Measurements from ENCODE around the gene UPF1.

The UPF1 gene

DNA sequence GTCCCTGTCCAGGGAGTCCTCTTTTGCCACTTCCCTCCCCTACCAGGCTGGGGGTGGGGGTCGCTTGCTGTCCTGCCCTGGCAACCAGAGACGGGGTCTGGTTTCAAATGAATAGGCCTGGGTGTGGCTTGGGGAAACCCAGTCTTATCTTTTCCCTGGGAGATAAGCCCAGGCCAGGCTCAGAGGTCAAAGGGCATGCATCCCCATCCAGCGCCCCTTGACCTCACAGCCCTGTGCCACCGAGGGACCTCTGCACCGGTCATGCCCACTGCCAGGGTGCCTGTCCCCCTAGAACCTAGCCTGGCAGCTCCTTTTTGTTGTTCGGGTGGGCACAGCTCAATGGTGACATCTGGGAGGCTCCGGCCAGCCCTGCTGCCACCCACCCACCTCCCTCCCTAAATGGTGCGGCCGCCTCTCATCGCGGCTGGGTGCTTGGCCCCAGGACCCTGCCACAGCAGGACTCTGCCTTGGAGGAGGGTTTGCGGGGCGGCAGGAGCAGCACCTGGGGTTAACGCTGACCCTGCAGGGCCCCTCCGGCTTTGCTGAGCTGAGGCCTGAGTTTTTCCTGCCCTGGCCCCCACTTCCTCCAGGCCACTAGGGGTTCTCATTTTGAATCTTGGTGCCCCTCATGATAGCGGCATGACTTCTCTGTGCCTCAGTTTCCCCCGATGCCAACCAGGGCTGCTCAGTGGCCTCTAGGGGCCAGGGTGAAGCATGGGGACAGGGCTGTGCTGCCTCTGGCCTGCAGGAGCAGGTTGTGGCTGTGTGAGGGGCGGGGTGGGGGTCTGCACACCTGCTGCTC, 67.0 kb downstream of the UPF1 start:
- Histone ChIP-seq H3K27me3 (replicated peaks; ENCODE audit: insufficient read depth, low read length) (peaks cover 24% of the 10 kb centered on the region), H3K36me3 (replicated peaks; ENCODE audit: insufficient read depth, low read length) (no peaks in the 10 kb centered on the region), H3K79me2 (ENCODE audit: low read length) (no peaks in the 10 kb centered on the region), H3K27ac (ENCODE audit: low read length) (no peak overlapping the region), H3K9ac (ENCODE audit: low read length) (no peak overlapping the region), H3F3A (ENCODE audit: insufficient read depth, low read length) (no peaks in the 10 kb centered on the region), H4K20me1 (ENCODE audit: insufficient read depth, low read length) (no peaks in the 10 kb centered on the region), H3K4me2 (ENCODE audit: low read depth, low read length) (no peak overlapping the region), H3K9me2 (replicated peaks; ENCODE audit: insufficient read depth, low read length) (no peaks in the 10 kb centered on the region), H2AFZ (ENCODE audit: low read length) (no peak overlapping the region), H3K9me3 (replicated peaks; ENCODE audit: insufficient read depth, low read length) (no peaks in the 10 kb centered on the region), H3K4me3 (ENCODE audit: low read length) (no peak overlapping the region), H3K4me1 (ENCODE audit: low read length) (no peaks in the 10 kb centered on the region)
- TF ChIP-seq EZH2phosphoT487 (IDR thresholded peaks at IDR 0.05; ENCODE audit: low read length) (no peak), EZH2 (optimal IDR thresholded peaks at IDR 0.05; ENCODE audit: low read depth, low read length) (no peak)
- TF ChIP-seq, protein P1, sequence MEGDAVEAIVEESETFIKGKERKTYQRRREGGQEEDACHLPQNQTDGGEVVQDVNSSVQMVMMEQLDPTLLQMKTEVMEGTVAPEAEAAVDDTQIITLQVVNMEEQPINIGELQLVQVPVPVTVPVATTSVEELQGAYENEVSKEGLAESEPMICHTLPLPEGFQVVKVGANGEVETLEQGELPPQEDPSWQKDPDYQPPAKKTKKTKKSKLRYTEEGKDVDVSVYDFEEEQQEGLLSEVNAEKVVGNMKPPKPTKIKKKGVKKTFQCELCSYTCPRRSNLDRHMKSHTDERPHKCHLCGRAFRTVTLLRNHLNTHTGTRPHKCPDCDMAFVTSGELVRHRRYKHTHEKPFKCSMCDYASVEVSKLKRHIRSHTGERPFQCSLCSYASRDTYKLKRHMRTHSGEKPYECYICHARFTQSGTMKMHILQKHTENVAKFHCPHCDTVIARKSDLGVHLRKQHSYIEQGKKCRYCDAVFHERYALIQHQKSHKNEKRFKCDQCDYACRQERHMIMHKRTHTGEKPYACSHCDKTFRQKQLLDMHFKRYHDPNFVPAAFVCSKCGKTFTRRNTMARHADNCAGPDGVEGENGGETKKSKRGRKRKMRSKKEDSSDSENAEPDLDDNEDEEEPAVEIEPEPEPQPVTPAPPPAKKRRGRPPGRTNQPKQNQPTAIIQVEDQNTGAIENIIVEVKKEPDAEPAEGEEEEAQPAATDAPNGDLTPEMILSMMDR (IDR thresholded peaks at IDR 0.05; ENCODE audit: low read length) = no peak
- DNase-seq = no peak

- no peaks in the 10 kb centered on the region for H4K20me1 ChIP-seq (ENCODE audit: insufficient read depth, low read length)
- H3K4me3 ChIP-seq (ENCODE audit: low read length) = no peak overlapping the region
- no peak overlapping the region for H3K27ac ChIP-seq (ENCODE audit: low read length)
- H3K9ac ChIP-seq (ENCODE audit: low read length) = no peak overlapping the region
- H2AFZ ChIP-seq (ENCODE audit: low read length) = no peak overlapping the region
- no peaks in the 10 kb centered on the region for H3F3A ChIP-seq (ENCODE audit: insufficient read depth, low read length)
- peaks cover 14% of the 10 kb centered on the region for H3K27me3 ChIP-seq (replicated peaks; ENCODE audit: insufficient read depth, low read length)
- no peak overlapping the region for H3K4me2 ChIP-seq (ENCODE audit: low read depth, low read length)
- no peaks in the 10 kb centered on the region for H3K9me3 ChIP-seq (replicated peaks; ENCODE audit: insufficient read depth, low read length)
- DNase-seq = no peak
- H3K9me2 ChIP-seq (replicated peaks; ENCODE audit: insufficient read depth, low read length) = no peaks in the 10 kb centered on the region
- no peaks in the 10 kb centered on the region for H3K4me1 ChIP-seq (ENCODE audit: low read length)
- no peaks in the 10 kb centered on the region for H3K79me2 ChIP-seq (ENCODE audit: low read length)
- H3K36me3 ChIP-seq (replicated peaks; ENCODE audit: insufficient read depth, low read length) = no peaks in the 10 kb centered on the region
- TF ChIP-seq EZH2phosphoT487 (IDR thresholded peaks at IDR 0.05; ENCODE audit: low read length) = no peak
- TF ChIP-seq EZH2 (optimal IDR thresholded peaks at IDR 0.05; ENCODE audit: low read depth, low read length) = no peak
- TF ChIP-seq, protein P1 (IDR thresholded peaks at IDR 0.05; ENCODE audit: low read length) = no peak
Observed at GRCh38 chr19:18899624-18900560, 68.1 kb downstream of the UPF1 start.

DNA sequence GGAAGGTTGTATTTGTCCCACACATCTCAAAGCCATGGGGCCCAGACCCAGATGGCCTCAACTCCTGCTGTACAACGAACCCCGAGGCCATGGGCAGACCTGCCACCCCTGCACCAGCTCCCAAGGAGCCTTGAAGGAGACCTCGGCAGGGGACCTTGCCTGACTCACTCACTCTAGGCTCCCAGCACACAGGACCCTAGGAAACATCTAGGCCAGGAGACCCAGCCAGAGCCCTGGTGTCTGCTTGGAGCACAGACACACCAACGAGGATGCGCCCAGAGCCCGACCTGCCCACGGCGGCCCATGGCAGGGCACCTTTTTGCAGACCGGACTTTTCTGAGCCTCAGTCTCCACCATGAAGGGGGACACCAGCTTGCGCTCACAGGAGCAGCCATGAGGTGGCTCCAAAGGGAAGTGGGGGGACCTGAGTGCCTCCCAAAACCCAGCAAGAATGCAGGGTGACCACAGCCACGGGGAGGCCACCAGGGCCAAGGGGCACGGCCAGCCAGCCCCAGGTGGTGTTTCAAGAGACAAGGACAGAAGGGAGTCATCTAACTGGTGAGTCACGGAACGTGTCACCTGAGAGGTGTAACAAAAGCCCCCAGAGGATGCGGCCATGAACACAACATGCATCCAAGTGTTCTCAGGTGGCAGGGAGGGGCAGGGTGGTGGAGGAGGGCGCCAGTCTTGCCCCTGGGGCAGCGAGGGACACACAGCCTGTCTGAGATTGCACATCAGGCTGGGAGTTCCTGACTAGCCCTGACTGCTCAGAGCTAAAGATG, 69.1 kb downstream of the UPF1 start:
- DNase-seq = no peak
- Histone ChIP-seq H3K9ac (ENCODE audit: low read length) (no peak overlapping the region), H3K4me2 (ENCODE audit: low read depth, low read length) (no peak overlapping the region), H3K9me2 (replicated peaks; ENCODE audit: insufficient read depth, low read length) (no peaks in the 10 kb centered on the region), H3K36me3 (replicated peaks; ENCODE audit: insufficient read depth, low read length) (no peaks in the 10 kb centered on the region), H4K20me1 (ENCODE audit: insufficient read depth, low read length) (no peaks in the 10 kb centered on the region), H3K9me3 (replicated peaks; ENCODE audit: insufficient read depth, low read length) (no peaks in the 10 kb centered on the region), H3K27me3 (replicated peaks; ENCODE audit: insufficient read depth, low read length) (peaks cover 6% of the 10 kb centered on the region; the same call in 1 of the 2 replicates), H3K4me1 (ENCODE audit: low read length) (no peaks in the 10 kb centered on the region), H3F3A (ENCODE audit: insufficient read depth, low read length) (no peaks in the 10 kb centered on the region), H3K79me2 (ENCODE audit: low read length) (no peaks in the 10 kb centered on the region), H3K4me3 (ENCODE audit: low read length) (no peak overlapping the region), H2AFZ (ENCODE audit: low read length) (no peak overlapping the region), H3K27ac (ENCODE audit: low read length) (no peak overlapping the region)
- TF ChIP-seq, protein P1 (IDR thresholded peaks at IDR 0.05; ENCODE audit: low read length) = no peak
- no peak for TF ChIP-seq EZH2phosphoT487 (IDR thresholded peaks at IDR 0.05; ENCODE audit: low read length)
- no peak for TF ChIP-seq EZH2 (optimal IDR thresholded peaks at IDR 0.05; ENCODE audit: low read depth, low read length)
